ENCODE measurements around the gene FAM107B. TPM values are rescaled to one million over a fixed set of nuclear protein-coding genes. Genes with fewer than 3 reads are reported as not detected.

The FAM107B gene
- total and polyA plus RNA-seq, 2 of the 8 experiments (the other 6 are each of a cell fraction or from before 2014, with no cell fraction given): 7.5 to 28.1 TPM

GRCh38 chr10:14698829-14699170 is 75.9 kb downstream of the FAM107B start (continued):
- TF ChIP-seq CHD7 (IDR thresholded peaks at IDR 0.05; ENCODE audit: insufficient replicate concordance, low read length) (no peak), KDM1A (IDR thresholded peaks at IDR 0.05; ENCODE audit: borderline replicate concordance, low read length) (no peak)

Data from H1 (cell line).